AG04449 (cell line): ENCODE measurements around the gene RANGRF.
"Not testable (repeated sequence)": the region's sequence is repeated elsewhere in the genome, so short reads cannot be mapped to it uniquely, and the experiment has no call there.

Source experiments
- CTCF ChIA-PET: fragments of 350-600 bp; formaldehyde crosslinking; extraction: SDS; loops from one replicate; lab custom pipeline; 2021; ENCODE audit warnings: antibody characterized with exemption; lab: Yijun Ruan, JAX
- POLR2A ChIA-PET: fragments of 400-600, 350-600 bp; formaldehyde crosslinking; extraction: SDS; loops from one replicate; lab custom pipeline; 2020; ENCODE audit warnings: antibody characterized with exemption, inconsistent platforms; lab: Yijun Ruan, JAX
- DNase-seq: peaks from one replicate; pipeline ENCODE4 v3.0.0-alpha.2; 2010; ENCODE audit warnings: low read depth, low spot score
- H3K4me3 ChIP-seq: 2 replicates; pipeline ENCODE4 v1.5.1; 2011; ENCODE audit warnings: low read depth, mild to moderate bottlenecking, control low read depth, low read length
- CTCF ChIP-seq: IDR thresholded peaks from one replicate; pipeline ENCODE4 v1.5.1; 2011; ENCODE audit warnings: mild to moderate bottlenecking, moderate library complexity, low read length, control low read depth, inconsistent platforms; ENCODE audit not compliant: insufficient read depth; ENCODE audit errors: missing control alignments

The RANGRF gene

GRCh38 chr17:8288336-8289102 lies at the start of gene RANGRF:
TSS of gene RANGRF (plus strand) at chr17:8288670. CDS start at chr17:8288789, 119 bp downstream.
- TF ChIP-seq CTCF = no peak
- POLR2A ChIA-PET = interaction anchor here (0.6 to 1.0 kb wide), 4 partner anchors 18 to 88 kb away, joined by 3 to 5 read pairs (median 3); partner anchors contain the start of genes AURKB and KRABD2
- no peak for DNase-seq
- peak within 1 kb of the TSS; percentile 95 for H3K4me3 ChIP-seq
- CTCF ChIA-PET = interaction anchor here (1.2 kb wide), 1 partner anchor 12 kb away, joined by 3 read pairs; no protein-coding TSS in a partner anchor

- no peak for DNase-seq
- TF ChIP-seq CTCF = no peak
- ChIA-PET POLR2A (no interaction called here), CTCF (interaction anchor here (1.1 kb wide), 1 partner anchor 17 kb away, joined by 3 read pairs; no protein-coding TSS in a partner anchor)
- no peak overlapping the region for H3K4me3 ChIP-seq
Observed at GRCh38 chr17:8243827-8244226, 44.6 kb upstream of the RANGRF start.

GRCh38 chr17:8244768-8245167 lies 43.7 kb upstream of the RANGRF start:
- ChIA-PET CTCF (interaction anchor here (0.6 to 1.1 kb wide), 2 partner anchors 18 to 167 kb away, joined by 3 to 4 read pairs; no protein-coding TSS in a partner anchor), POLR2A (no interaction called here)
- no peak overlapping the region for H3K4me3 ChIP-seq
- TF ChIP-seq CTCF = no peak
- no peak for DNase-seq

GRCh38 chr17:8248751-8249607 lies 39.5 kb upstream of the RANGRF start, which contains the start of gene PFAS:
TSS of gene PFAS (plus strand) at chr17:8249289. CDS start at chr17:8253938, 4,649 bp downstream.
- peak within 1 kb of the TSS; percentile 99 for H3K4me3 ChIP-seq
- peak; percentile 45 for DNase-seq
- CTCF ChIA-PET = interaction anchor here (1.0 to 2.1 kb wide), 3 partner anchors 26 to 130 kb away, joined by 4 to 9 read pairs (median 7); partner anchors contain the start of gene ALOXE3
- TF ChIP-seq CTCF = no peak
- POLR2A ChIA-PET = interaction anchor here (1.1 to 1.6 kb wide), 4 partner anchors 28 to 60 kb away, joined by 3 to 8 read pairs (median 4); partner anchors contain the start of genes BORCS6 and SLC25A35

- no peak for DNase-seq
- CTCF ChIA-PET = interaction anchor here (1.9 to 2.1 kb wide), 2 partner anchors 51 to 131 kb away, joined by 7 to 9 read pairs; partner anchors contain the start of gene ALOXE3
- H3K4me3 ChIP-seq = peak overlapping the region; percentile 99
- POLR2A ChIA-PET = no interaction called here
- no peak for TF ChIP-seq CTCF
Observed at GRCh38 chr17:8249621-8250500, 38.6 kb upstream of the RANGRF start.

- POLR2A ChIA-PET, CTCF ChIA-PET, DNase-seq, H3K4me3 ChIP-seq: not testable (repeated sequence)
Observed at GRCh38 chr17:8251411-8251810, 37.1 kb upstream of the RANGRF start.
